Lower leg skin (tissue), 3 donors: ENCODE measurements around the gene SLC35F6.

ENCODE experiments used
- CTCF ChIP-seq, 3 donors: fragments of 450-650 bp; IDR thresholded peaks; one replicate each; pipeline ENCODE4 v1.5.1; 2016; ENCODE audit warnings: antibody characterized with exemption in 3 of 3, mild to moderate bottlenecking in 3 of 3, moderate library complexity in 2 of 3
- POLR2A ChIP-seq, 2 donors: fragments of 450-650 bp; IDR thresholded peaks; one replicate each; pipeline ENCODE4 v1.6.1; 2016 to 2017; ENCODE audit warnings: antibody characterized with exemption in 2 of 2, mild to moderate bottlenecking in 1 of 2, moderate library complexity in 1 of 2

- no peak for TF ChIP-seq CTCF (IDR thresholded peaks at IDR 0.05)
- TF ChIP-seq POLR2A (IDR thresholded peaks at IDR 0.05) = no peak
Measured at GRCh38 chr2:26757873-26758789, 6.0 kb upstream of the SLC35F6 start.
